HepG2 (cell line): ENCODE measurements around the gene ESR2. TPM values are rescaled to one million over a fixed set of nuclear protein-coding genes. Genes with fewer than 3 reads are reported as not detected.

Experiments used
- ATAC-seq: fragments of 200-7000 bp; cut with Tn5 transposase; 3 replicates; pipeline ENCODE4 v1.9.1; 2020; ENCODE audit warnings: mild to moderate bottlenecking, moderate library complexity
- BruUV-seq: library from RNA; stranded (reverse); fragments of 400-500 nt; replicated peaks from 2 replicates; lab custom pipeline; 2021; lab: Mats Ljungman, UMichigan
- CTCF ChIA-PET: fragments of 300-600 bp; formaldehyde crosslinking; extraction: SDS; loops from one replicate; lab custom pipeline; 2021; ENCODE audit warnings: low total read pairs, inconsistent platforms, low intra/inter-chr PET ratio; lab: Yijun Ruan, JAX
- POLR2A ChIA-PET: fragments of 350-600 bp; sonication (Branson Sonifier 250); formaldehyde crosslinking; loops from one replicate; lab custom pipeline; 2020; ENCODE audit warnings: antibody characterized with exemption, inconsistent platforms; lab: Yijun Ruan, JAX
- DNase-seq: peaks from one replicate; pipeline ENCODE4 v3.0.0-alpha.2; 2015; ENCODE audit warnings: low spot score
- FAIRE-seq: peaks from 3 replicates; lab custom pipeline; 2011; peaks lifted over from hg19 to GRCh38; lab: Jason Lieb, UNC
- H2AFZ ChIP-seq: one replicate; pipeline ENCODE4 v1.6.1; 2011; ENCODE audit warnings: low read length, inconsistent platforms
- H3K27ac ChIP-seq: fragments of 300-600 bp; 3 replicates; pipeline ENCODE4 v1.8.0; 2011; ENCODE audit warnings: mixed run types, mild to moderate bottlenecking, mixed read lengths, low read length, inconsistent platforms; ENCODE audit not compliant: insufficient read depth; ENCODE audit errors: extremely low read length
- H3K27me3 ChIP-seq, 2 experiments: fragments of 200-600 bp in 1 of 2; 2 replicates in 1 of 2; 3 replicates in 1 of 2; pipeline versions ENCODE4 v1.6.0 to v1.8.0; 2011; ENCODE audit warnings: low read length in 2 of 2, mild to moderate bottlenecking in 2 of 2, moderate library complexity in 2 of 2, inconsistent platforms in 1 of 2; ENCODE audit not compliant: insufficient read depth in 2 of 2, control insufficient read depth in 1 of 2
- H3K36me3 ChIP-seq, 2 experiments: fragments of 200-600 bp in 1 of 2; replicated peaks in 1 of 2; 2 replicates in 1 of 2; 3 replicates in 1 of 2; pipeline versions ENCODE4 v1.5.1 to v1.8.0; 2011; ENCODE audit warnings: low read length in 2 of 2, inconsistent platforms in 1 of 2; ENCODE audit not compliant: insufficient read depth in 2 of 2, control insufficient read depth in 1 of 2
- H3K4me1 ChIP-seq: 2 replicates; pipeline ENCODE4 v1.5.1; 2012; ENCODE audit warnings: low read length, inconsistent platforms; ENCODE audit not compliant: insufficient read depth
- H3K4me2 ChIP-seq: 2 replicates; pipeline ENCODE4 v1.6.0; 2011; ENCODE audit warnings: low read depth, low read length, inconsistent platforms
- H3K4me3 ChIP-seq, 3 experiments: fragments of 200-600 bp in 1 of 3; sonication (generic), shearing (Covaris generic) in 1 of 3; replicated peaks in 1 of 3; 2 replicates each; pipeline ENCODE4 v1.5.1; 2011 to 2016; ENCODE audit warnings: low read length in 3 of 3, inconsistent platforms in 2 of 3, low read depth in 2 of 3, mild to moderate bottlenecking in 2 of 3, control low read depth in 1 of 3, mixed read lengths in 1 of 3; ENCODE audit not compliant: insufficient read depth in 1 of 3
- H3K79me2 ChIP-seq: one replicate; pipeline ENCODE4 v1.6.1; 2011; ENCODE audit warnings: low read length, inconsistent platforms; ENCODE audit not compliant: insufficient read depth
- H3K9ac ChIP-seq: 2 replicates; pipeline ENCODE4 v1.6.0; 2011; ENCODE audit warnings: mild to moderate bottlenecking, low read depth, low read length, inconsistent platforms; ENCODE audit not compliant: insufficient read depth
- H3K9me3 ChIP-seq: 2 replicates; pipeline ENCODE4 v1.5.1; 2012; ENCODE audit warnings: mild to moderate bottlenecking, low read length
- H4K20me1 ChIP-seq: 2 replicates; pipeline ENCODE4 v1.6.0; 2011; ENCODE audit warnings: inconsistent platforms, mild to moderate bottlenecking, low read length, moderate library complexity; ENCODE audit not compliant: insufficient read depth
- HHEX ChIP-seq: IDR thresholded peaks from 2 replicates; pipeline ENCODE4 v1.6.1; 2016; ENCODE audit warnings: control low read depth
- IKZF1 ChIP-seq: fragments of 450-650 bp; IDR thresholded peaks from 2 replicates; pipeline ENCODE4 v1.7.1; 2016
- KMT2A ChIP-seq: sonication (generic); formaldehyde crosslinking; IDR thresholded peaks from 2 replicates; pipeline ENCODE4 v1.4.0; 2020; ENCODE audit warnings: missing genetic modification reagents
- NFIB ChIP-seq: sonication (generic); formaldehyde crosslinking; IDR thresholded peaks from 2 replicates; pipeline ENCODE4 v1.9.0; 2021; ENCODE audit warnings: missing genetic modification reagents, mild to moderate bottlenecking, borderline replicate concordance
- SYNCRIP ChIP-seq: fragments of 200-400 bp; formaldehyde crosslinking; IDR thresholded peaks from 2 replicates; pipeline ENCODE4 v1.6.1; 2018; ENCODE audit warnings: mild to moderate bottlenecking, low read depth, low read length; ENCODE audit not compliant: insufficient read depth
- XBP1 ChIP-seq: sonication (generic); formaldehyde crosslinking; IDR thresholded peaks from 2 replicates; pipeline ENCODE4 v1.5.0; 2020; ENCODE audit warnings: missing genetic modification reagents
- XRCC5 ChIP-seq: fragments of 200-400 bp; formaldehyde crosslinking; optimal IDR thresholded peaks from 2 replicates; pipeline ENCODE3; 2017; ENCODE audit warnings: mild to moderate bottlenecking, low read length
- WGBS: methylation state at CpG from one replicate; pipeline ENCODE4 v1.1.6; 2017; ENCODE audit warnings: low lambda C conversion rate; 5-methylcytosine and 5-hydroxymethylcytosine counted together
- in situ Hi-C: cut with HindIII; loops from 2 replicates; pipeline ENCODE4 v1.10.0; 2017; ENCODE audit warnings: low pct_unique_long_range_greater_than_20kb; ENCODE audit not compliant: extremely low pct_ligation_motif_present
- intact Hi-C: fragments of 100-400 bp; cut with micrococcal nuclease; formaldehyde crosslinking; loops from one replicate; pipeline ENCODE4 v1.10.0; 2022; ENCODE audit not compliant: unreplicated experiment
- polyA plus RNA-seq, 8 experiments: library from polyadenylated mRNA; depleted of rRNA in 3 of 8; stranded (reverse) in 7 of 8; unstranded in 1 of 8; fragments of >200 nt; fragmentation: Illumina TruSeq in 4 of 8; extraction: Trizol in 4 of 8; gene quantifications; 2 replicates each; pipeline versions ENCODE4 v1.2.1 to v1.2.3, GENCODE V29; 2011 to 2016; ENCODE audit warnings: low read depth in 4 of 8, missing spikeins in 1 of 8, mixed read lengths in 1 of 8; ENCODE audit not compliant: insufficient read depth in 1 of 8
- total RNA-seq, 5 experiments: library from RNA; depleted of rRNA; stranded (reverse); fragments of >200 nt; fragmentation: Illumina TruSeq; extraction: Trizol; gene quantifications; 2 replicates each; pipeline ENCODE4 v1.2.3, GENCODE V29; 2016; ENCODE audit warnings: low read depth in 1 of 5

ESR2 gene
- total and polyA plus RNA-seq, 2 of the 13 experiments (the other 11 are each of a cell fraction or from before 2014, with no cell fraction given) = 0.01 to 0.04 TPM

DNA sequence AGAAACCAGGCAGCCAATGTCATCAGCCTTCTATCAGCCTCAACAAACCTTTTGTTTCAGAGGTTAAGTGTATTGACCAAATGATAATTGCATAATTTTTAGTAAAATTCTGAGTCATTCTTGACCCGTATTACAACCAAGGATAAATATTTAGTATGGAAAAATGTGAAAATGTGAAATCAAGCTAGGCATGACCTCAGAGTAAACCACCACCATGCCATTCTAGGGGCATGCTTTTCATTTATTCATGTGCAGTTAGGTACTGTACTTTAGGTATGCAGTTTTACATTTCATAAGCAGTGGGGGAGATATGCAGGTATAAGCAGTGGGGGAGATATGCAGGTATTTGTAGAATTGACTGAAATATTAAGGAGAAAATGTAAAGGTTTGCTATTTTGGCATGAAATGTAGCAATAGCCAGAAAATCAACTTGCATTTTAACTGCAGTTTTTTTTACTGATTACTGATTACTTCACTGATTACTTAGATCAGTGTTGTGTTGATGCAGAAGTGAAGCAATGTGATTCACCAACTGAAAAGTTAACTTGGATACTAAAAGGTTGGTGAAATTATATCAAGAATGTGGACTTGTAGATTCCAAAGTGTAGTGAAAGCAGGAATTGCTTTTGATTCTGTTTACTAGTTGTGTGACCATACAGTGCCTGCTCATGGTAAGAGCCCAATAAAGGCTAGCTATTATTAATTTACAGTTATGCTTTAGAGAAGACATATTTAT lies 184.2 kb downstream of the ESR2 start:
- CTCF ChIA-PET = no interaction called here
- no peaks in the 10 kb centered on the region for H4K20me1 ChIP-seq
- no peak overlapping the region for H3K4me2 ChIP-seq
- intact Hi-C loops = no loop called here
- no peaks in the 10 kb centered on the region for H3K4me1 ChIP-seq
- no peak overlapping the region for H2AFZ ChIP-seq
- H3K36me3 ChIP-seq = no peaks in the 10 kb centered on the region
- no TSS peak for BruUV-seq
- no peak for TF ChIP-seq XBP1 (CRISPR knock-in tag)
- no peak for TF ChIP-seq NFIB
- TF ChIP-seq IKZF1 = no peak
- no peak for TF ChIP-seq HHEX
- TF ChIP-seq, all 625 proteins: peak for 0
- no peak overlapping the region for H3K4me3 ChIP-seq
- DNase-seq = no peak
- no peak for FAIRE-seq
- H3K9ac ChIP-seq = no peak overlapping the region
- ATAC-seq = no peak
- WGBS = 97% methylated on average over 1 of the region's 1 CpG
- in situ Hi-C loops = no loop called here
- no peak overlapping the region for H3K27ac ChIP-seq
- H3K9me3 ChIP-seq = no peaks in the 10 kb centered on the region
- no peaks in the 10 kb centered on the region for H3K79me2 ChIP-seq
- no peaks in the 10 kb centered on the region for H3K27me3 ChIP-seq
- POLR2A ChIA-PET = no interaction called here

GRCh38 chr14:64107438-64107837 lies 186.7 kb downstream of the ESR2 start:
- DNase-seq (no peak), FAIRE-seq (no peak), ATAC-seq (no peak)
- no peaks in the 10 kb centered on the region; a peak in 1 of 5 replicates for H3K36me3 ChIP-seq
- H3K4me3 ChIP-seq = no peak overlapping the region
- ChIA-PET POLR2A (no interaction called here), CTCF (no interaction called here)
- no peak overlapping the region for H3K27ac ChIP-seq
- in situ Hi-C loops (no loop called here), intact Hi-C loops (no loop called here)
- no peaks in the 10 kb centered on the region for H3K9me3 ChIP-seq
- no peak overlapping the region for H3K4me2 ChIP-seq
- H3K9ac ChIP-seq = no peak overlapping the region
- BruUV-seq = no TSS peak
- H3K4me1 ChIP-seq = no peaks in the 10 kb centered on the region
- no peaks in the 10 kb centered on the region for H4K20me1 ChIP-seq
- H3K79me2 ChIP-seq = no peaks in the 10 kb centered on the region
- no peak overlapping the region for H2AFZ ChIP-seq
- 95% methylated on average over 2 of the region's 2 CpGs for WGBS
- H3K27me3 ChIP-seq = no peaks in the 10 kb centered on the region
- TF ChIP-seq XRCC5 = no peak
- no peak for TF ChIP-seq SYNCRIP
- no peak for TF ChIP-seq KMT2A (CRISPR knock-in tag)
